SIG-M5 (cell line): Measurements from ENCODE around the gene KCNJ2.
A peak's percentile ranks its signal among the peaks of the same experiment; 100 is the strongest.

ENCODE experiments used
- DNase-seq: peaks from one replicate; lab custom pipeline; 2025; lab: John Stamatoyannopoulos, UW

Gene KCNJ2

GRCh38 chr17:70168977-70169708 lies at the start of gene KCNJ2:
Gene KCNJ2 (plus strand): TSS chr17:70169532. CDS start chr17:70175040, 5,508 bp downstream.
- DNase-seq: peak; percentile 28

DNA sequence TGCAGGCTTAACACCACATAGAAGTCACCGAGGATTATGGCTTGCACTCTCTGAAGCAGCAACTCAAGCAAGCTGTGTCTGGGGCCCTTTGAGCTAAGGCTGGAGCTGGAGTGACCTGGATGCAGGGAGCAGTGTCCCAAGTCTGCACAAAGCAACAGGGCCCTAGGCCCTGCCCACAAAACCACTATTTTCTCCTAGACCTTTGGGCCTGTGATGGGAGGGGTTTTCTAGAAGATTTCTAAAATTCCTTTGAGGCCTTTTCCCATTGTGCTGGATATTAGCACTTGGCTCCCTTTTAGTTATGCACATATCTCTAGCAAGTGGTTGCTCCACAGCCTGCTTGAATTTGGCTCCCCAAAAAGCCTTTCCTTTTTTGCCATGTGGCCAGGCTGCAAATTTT lies 49.8 kb upstream of the KCNJ2 start:
- no peak for DNase-seq

- no peak for DNase-seq
Measured at GRCh38 chr17:70119983-70120382, 49.3 kb upstream of the KCNJ2 start.

DNA sequence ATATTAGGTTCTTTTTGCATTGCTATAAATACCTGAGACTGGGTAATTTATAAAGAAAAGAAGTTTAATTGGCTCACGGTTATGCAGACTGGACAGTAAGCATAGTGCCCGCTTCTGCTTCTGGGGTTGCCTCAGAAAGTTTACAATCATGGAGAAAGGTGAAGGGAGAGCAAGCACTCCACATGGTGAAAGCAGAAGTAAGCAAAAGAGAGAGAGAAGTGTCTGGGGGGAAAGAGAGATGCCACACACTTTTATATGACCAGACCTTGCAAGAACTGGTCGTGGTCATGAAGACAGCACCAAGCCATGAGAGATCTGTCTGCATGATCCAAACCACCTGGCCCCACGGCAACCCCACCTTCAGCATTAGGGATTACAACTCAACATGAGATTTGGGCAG lies 48.9 kb upstream of the KCNJ2 start:
- no peak for DNase-seq

GRCh38 chr17:70121126-70121525 lies 48.2 kb upstream of the KCNJ2 start:
- DNase-seq: no peak

DNA sequence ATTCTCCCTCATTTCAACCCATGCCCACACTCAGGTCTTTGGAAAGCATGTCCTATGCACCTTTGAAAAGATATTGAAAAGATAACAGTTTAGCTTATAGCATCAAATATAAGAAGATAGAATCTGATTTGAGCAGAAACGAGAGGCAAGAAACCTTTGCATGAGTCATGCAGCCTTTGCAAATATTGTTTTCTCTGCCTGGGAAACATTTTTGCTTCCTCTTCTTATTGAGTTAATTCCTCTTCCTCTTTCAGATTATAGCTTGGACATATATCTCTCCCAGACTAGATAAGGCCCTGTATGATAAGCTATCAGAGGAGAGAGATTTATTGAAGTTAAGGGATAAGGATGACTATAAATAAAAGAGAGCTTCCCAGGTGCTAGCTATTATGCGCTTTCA lies 46.1 kb upstream of the KCNJ2 start:
- no peak for DNase-seq

- DNase-seq: no peak
Measured at GRCh38 chr17:70124723-70125122, 44.6 kb upstream of the KCNJ2 start.

- DNase-seq: no peak
Measured at GRCh38 chr17:70127221-70127873, 42.0 kb upstream of the KCNJ2 start.

DNA sequence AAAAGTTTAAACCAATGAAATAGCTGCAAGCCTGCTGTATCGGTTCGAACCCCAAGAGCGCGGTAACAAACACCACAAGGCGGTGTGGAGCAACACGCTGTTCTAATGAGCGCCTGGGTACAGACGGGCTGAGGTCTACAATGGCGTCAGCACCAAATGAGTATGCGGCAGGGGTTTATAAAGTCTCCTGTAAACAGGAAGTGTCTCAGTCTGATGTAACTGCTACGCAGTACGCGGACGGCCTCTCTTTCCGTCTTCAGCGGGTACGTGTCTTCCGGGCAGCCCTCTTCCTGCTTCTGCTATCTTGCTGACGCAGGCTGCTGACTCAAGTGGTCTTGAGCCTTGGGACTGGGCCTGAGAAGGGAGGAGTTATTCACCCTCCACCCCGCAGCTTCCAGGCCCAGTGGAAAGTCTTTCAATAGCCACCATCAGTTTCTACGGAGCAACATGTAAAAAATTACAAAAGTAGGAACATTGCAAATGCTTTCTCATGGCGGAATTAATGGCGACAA lies 40.5 kb upstream of the KCNJ2 start:
- DNase-seq: no peak

GRCh38 chr17:70130289-70130688 lies 39.0 kb upstream of the KCNJ2 start:
- DNase-seq: no peak

DNA sequence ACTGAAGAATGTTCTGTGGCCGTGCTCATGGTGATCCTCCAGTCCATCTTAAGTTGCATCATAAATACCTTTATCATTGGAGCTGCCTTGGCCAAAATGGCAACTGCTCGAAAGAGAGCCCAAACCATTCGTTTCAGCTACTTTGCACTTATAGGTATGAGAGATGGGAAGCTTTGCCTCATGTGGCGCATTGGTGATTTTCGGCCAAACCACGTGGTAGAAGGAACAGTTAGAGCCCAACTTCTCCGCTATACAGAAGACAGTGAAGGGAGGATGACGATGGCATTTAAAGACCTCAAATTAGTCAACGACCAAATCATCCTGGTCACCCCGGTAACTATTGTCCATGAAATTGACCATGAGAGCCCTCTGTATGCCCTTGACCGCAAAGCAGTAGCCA lies 36.8 kb upstream of the KCNJ2 start:
- no peak for DNase-seq

DNA sequence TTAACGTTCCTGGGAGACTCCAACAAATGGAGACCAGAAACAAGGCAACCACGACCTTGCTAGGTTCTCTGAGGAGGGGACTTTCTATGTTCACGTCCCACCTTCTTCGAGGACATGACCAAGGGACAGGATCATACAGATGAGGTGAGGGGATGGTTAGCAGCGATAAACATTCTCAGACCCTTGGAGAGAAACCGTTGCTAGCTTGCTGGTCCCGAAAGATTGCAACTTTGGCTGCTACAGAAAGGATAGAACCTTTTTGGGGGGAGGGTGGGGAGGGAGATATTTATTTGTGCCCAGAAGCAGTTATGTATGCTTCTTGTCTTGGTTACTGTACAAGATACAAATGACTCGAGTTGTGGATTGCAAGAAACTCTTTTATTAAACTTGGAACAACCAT lies 35.3 kb upstream of the KCNJ2 start:
- DNase-seq: no peak

DNA sequence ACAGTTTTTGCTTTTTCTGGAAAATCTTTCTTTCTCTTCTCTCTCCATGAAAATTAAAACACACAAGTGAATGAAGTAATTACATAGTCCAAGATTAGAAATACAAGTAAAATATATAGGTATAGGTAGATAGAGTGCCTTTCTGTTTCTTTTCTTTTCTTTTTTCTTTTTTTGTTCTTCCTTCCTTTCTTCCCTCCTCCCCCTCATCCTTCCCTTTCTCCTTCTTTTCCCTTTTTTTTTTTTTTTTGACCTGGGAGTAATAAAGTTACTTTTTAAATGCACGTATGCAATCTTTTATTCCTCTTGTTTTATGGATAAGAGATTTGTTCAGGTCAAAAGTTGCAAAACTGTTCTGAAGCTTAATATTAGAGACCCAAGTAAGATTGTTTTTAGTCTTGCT lies 34.6 kb upstream of the KCNJ2 start:
- no peak for DNase-seq

- DNase-seq: no peak
Measured at GRCh38 chr17:70136131-70136530, 33.2 kb upstream of the KCNJ2 start.

DNA sequence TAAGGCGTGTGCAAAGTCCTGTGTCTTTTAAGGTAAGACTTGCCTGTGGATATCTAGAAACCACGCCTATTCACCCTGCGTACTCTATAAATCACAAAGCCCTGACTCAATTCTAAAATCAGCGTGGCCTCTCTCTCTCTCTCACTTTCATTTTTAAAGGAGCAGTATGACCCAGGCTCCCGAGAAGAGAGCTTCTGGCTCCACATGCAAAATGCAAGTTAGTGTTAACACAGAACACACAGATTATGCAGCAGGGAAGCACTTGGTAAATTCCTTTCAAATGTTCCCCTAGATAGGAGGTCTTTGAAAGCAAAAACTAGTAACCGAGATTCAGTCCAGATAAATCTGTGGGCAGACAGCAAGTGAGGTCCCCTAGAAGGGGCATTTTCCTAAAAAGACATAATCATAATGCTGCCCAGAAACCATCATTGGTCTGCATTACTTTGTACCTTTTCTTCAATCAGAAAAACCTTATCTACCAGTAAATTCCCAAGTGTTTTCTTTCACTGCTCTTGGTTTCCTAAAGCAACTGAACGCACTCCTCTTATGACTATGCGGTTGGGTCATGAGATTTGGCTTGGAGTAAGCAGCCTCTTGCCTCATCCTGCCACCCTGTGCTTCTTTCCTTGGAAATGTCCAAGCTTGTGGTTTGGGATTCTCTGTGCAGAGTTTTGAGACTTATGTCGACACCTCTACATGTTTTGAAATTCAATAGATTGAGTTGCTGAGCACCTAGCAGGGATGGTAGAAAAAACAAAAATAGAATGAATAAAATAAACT lies 31.7 kb upstream of the KCNJ2 start:
- DNase-seq: no peak

DNA sequence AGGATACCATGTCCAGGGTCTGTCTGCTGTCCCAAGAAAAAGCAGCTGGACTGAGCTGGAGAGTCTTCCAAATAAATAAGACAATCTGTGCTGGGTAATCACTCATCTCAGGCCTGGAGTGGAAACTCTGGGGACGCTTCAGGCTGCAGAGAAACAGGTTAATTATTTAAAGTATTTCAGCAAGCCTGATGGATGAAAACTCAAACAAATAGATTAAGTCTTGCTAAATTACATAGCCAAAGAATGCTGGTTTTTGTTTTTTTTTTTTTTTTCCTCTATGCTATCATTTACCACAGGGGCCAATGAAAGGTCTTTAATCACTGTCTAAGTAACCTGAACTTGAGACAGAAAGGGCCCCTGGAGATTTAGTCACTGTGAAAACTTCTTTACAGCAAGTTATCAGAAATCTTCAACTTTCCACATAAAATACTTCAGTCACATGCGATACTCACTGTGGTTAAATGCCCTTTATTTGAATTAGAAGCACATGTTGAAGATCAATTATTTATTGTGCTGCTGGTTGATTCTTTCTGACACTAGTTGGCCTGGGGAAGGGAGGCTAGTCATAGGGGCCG lies 31.0 kb upstream of the KCNJ2 start:
- DNase-seq: no peak

DNA sequence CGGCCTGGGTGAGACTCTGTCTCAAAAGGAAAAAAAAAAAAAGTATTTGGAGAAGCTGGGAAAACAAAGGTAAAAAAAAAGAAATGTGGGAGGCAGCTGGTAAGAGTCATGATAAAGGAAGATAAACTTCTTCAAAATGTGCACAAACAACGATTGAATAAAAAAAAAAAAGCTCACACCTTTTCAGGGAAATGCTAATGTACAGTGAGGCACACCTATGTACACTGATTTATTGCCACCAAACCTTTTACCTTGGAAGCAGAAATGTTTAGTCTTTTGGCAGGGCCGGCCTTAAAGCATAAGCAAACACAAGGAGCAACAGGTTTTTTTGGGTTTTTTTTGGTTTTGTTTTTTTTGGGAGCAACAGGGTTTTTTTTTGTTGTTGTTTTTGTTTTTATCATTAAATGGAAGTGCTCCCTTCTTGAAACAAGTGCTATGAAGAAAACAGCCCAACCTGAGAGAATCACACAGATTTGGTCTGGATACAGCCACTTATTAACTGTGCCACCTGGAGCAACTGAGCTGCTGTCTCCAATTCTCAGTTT lies 29.8 kb upstream of the KCNJ2 start:
- no peak for DNase-seq

DNA sequence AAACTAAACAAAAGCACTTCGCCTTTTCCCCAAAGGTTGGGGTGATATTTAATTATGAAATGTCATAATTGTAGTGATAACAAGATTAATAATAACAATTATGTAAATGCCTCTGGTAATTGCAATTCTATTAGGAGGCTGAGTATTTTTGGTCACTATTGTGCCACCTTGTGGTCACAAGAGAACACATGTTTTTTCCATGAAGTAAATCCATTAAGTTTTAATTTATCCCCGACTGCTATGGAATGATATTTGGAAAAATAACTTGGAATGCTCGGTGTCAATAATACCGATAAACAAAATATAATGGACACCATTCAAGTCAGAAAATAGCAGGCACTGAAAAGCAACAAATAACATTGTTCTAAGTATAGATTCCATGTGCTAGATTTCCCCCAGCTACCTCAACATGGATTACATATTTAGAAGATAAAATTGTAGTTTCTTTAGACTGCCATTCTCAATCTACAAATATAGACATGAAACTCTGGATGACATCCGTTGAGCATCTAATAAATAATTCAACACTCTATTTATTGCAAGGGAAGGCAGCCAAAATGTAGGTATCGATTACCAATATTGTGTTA lies 25.0 kb upstream of the KCNJ2 start:
- DNase-seq: no peak

- DNase-seq: no peak
Measured at GRCh38 chr17:70153210-70153609, 16.1 kb upstream of the KCNJ2 start.

GRCh38 chr17:70157151-70157550 lies 12.2 kb upstream of the KCNJ2 start:
- DNase-seq: no peak

- DNase-seq: no peak
Measured at GRCh38 chr17:70158180-70158579, 11.2 kb upstream of the KCNJ2 start.

DNA sequence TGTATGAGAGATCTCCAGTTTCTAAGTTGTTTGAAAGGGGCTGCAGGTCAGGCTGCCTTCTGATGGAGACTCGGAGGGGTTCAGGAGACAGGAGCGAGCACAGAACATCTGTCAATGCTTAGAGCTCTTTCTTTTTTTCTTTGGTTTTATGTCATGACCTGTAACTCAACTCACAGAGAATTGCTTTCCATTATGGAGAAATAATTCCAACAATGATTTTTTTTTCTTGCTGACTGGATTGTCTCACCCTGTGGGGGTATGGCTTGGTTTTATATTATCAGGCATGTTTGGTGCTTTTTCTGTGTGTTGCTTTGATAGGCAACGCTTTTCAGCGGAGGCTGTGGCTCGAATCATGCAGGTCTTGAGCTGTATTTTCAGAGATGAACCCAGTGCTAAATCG lies 10.7 kb upstream of the KCNJ2 start:
- DNase-seq: no peak
